Measurements from ENCODE around the gene CDKAL1. TPM values are rescaled to one million over a fixed set of nuclear protein-coding genes. Genes with fewer than 3 reads are reported as not detected.

CDKAL1 gene
- polyA plus RNA-seq, 4 donors: 18.7 to 20.2 (median 19.4) TPM

- DNase-seq (ENCODE audit: low read depth in 4 of 4, low spot score in 3 of 4): no peak
These were observed 607.5 kb downstream of the CDKAL1 start for GRCh38 chr6:21141616-21142303.

- DNase-seq (ENCODE audit: low read depth in 4 of 4, low spot score in 3 of 4): no peak
These were observed 608.5 kb downstream of the CDKAL1 start for GRCh38 chr6:21142741-21143140.

DNA sequence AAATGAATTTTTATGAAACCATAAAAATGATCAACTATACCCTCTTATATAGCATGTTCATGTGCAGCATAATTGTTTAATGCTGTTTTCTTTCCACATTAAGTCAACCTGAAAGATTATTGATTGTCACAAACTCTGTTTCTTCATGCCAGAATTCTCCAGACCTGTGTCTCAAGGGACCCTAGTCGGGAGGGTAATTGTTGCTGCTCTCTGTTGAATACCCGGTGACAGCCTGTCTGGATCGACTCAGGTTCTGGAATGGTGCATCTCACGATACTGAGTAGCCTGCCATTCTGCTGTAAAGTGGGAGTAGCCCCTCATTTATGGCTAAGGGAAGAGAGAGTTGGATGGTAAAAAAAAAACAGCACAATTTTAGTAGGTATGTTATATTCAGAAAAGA lies 609.4 kb downstream of the CDKAL1 start:
- DNase-seq (ENCODE audit: low read depth in 4 of 4, low spot score in 3 of 4): no peak

GRCh38 chr6:21144928-21145327 lies 610.7 kb downstream of the CDKAL1 start:
- no peak for DNase-seq (ENCODE audit: low read depth in 4 of 4, low spot score in 3 of 4)

GRCh38 chr6:21147995-21148394 lies 613.7 kb downstream of the CDKAL1 start:
- DNase-seq (ENCODE audit: low read depth in 4 of 4, low spot score in 3 of 4): no peak

GRCh38 chr6:21149470-21149869 lies 615.2 kb downstream of the CDKAL1 start:
- no peak for DNase-seq (ENCODE audit: low read depth in 4 of 4, low spot score in 3 of 4)

GRCh38 chr6:21150667-21151066 lies 616.4 kb downstream of the CDKAL1 start:
- no peak for DNase-seq (ENCODE audit: low read depth in 4 of 4, low spot score in 3 of 4)

DNA sequence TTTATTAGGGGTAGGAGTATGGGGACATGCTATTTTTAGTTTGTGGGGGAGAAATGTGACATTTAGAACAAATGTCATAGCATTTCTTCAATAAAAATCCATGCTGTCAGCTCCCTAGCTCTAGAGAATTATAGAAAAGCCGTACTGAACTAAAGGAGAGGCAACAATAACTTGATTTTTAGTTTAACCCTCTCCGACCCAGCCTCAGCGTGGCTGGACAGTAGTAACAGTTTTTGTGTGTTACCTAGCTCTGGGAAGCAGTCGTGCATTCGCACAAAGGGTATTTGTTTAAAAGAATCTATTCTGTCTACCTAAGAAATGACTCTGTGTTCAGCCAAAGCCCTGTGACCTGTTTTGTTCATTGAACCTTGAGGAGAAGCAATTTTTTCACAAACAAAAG lies 616.9 kb downstream of the CDKAL1 start:
- DNase-seq (ENCODE audit: low read depth in 4 of 4, low spot score in 3 of 4): no peak

DNA sequence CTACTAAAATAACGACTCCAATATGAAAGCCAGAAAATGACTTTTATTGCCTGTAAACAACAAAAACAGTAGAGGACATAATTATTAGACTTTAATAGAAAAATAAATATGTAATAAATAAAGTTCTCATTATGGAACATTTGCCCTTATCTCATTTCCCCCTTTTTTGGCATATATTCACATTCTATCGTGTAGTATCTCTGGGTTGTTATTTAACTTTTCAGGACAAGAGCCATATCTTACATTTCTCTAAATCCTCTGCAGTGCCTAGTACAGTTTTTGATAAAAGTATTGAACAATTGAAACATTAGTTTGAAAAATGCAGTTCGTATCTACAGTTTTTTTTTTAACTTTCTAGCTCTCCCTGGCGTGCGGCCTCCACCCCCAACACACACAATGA lies 617.3 kb downstream of the CDKAL1 start:
- no peak for DNase-seq (ENCODE audit: low read depth in 4 of 4, low spot score in 3 of 4)

GRCh38 chr6:21157186-21157929 lies 623.1 kb downstream of the CDKAL1 start:
- no peak for DNase-seq (ENCODE audit: low read depth in 4 of 4, low spot score in 3 of 4)

- no peak for DNase-seq (ENCODE audit: low read depth in 4 of 4, low spot score in 3 of 4)
These were observed 623.9 kb downstream of the CDKAL1 start for GRCh38 chr6:21158149-21158548.

DNA sequence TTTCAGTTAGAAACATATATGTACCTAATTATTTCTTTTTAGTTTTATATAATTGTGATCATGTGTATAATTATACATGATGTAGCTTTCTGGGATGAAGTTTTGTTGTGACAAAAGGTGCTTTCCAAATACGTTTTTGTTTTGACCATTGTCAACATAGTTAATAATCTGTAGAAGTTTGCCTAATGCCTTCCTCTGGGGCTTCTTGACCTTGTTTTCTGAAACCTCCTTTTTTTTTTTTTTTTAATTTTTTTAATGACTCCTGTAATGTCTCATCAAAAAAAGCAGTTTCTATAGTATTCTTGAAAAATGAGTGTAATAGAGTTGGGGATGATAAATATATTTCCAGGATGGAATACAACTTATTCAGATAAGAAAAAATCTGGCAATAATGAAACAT lies 624.6 kb downstream of the CDKAL1 start:
- DNase-seq (ENCODE audit: low read depth in 4 of 4, low spot score in 3 of 4): no peak

GRCh38 chr6:21159465-21159864 lies 625.2 kb downstream of the CDKAL1 start:
- no peak for DNase-seq (ENCODE audit: low read depth in 4 of 4, low spot score in 3 of 4)

DNA sequence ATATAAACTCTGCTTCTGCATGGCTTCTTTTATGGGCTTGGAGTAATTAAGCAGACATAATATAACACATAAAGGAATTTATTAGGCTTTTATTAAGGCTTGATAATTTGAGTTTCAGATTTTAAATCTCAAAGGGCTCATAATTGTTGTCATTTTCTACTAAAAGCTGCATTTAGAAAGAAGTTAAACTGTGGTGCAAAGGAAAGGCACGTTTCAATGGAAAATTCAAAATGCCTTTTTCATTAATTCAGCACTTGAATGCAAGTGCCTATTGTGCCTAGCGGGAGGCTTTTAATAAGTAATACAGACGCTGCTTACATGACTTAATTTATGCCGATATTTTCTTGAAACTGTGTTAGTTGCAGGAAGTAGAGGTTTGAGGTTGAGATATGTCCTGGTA lies 627.5 kb downstream of the CDKAL1 start:
- no peak for DNase-seq (ENCODE audit: low read depth in 4 of 4, low spot score in 3 of 4)

- no peak for DNase-seq (ENCODE audit: low read depth in 4 of 4, low spot score in 3 of 4)
These were observed 629.0 kb downstream of the CDKAL1 start for GRCh38 chr6:21163110-21163837.

- no peak for DNase-seq (ENCODE audit: low read depth in 4 of 4, low spot score in 3 of 4)
These were observed 629.6 kb downstream of the CDKAL1 start for GRCh38 chr6:21163838-21164180.

DNA sequence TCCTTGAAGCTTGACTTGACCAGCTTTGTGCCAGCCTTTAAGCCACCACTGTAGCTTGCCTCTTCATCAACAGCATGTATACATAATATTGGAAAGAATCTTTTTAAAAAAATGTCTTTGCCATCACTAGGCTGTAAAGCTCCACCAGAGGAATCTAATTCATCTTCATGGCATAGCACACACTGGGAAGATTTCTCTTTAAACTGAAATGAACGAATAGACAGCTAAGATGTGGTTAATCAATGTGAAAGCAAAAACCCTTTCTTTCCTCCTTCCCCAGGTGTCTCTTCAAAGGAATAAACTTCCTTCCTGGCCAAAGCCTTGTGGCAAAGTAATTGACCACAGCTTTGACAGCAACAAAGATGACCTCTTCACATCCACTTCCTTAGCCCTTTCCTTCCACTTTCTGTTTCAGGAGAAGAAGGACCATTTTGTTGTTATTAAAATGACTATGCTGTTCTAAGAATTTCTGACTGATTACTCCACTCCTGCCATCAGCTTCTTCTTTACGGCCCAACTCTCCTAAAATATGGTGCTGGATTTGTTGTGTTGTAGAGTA lies 630.6 kb downstream of the CDKAL1 start:
- no peak for DNase-seq (ENCODE audit: low read depth in 4 of 4, low spot score in 3 of 4)

GRCh38 chr6:21166754-21167153 lies 632.5 kb downstream of the CDKAL1 start:
- no peak for DNase-seq (ENCODE audit: low read depth in 4 of 4, low spot score in 3 of 4)

- no peak for DNase-seq (ENCODE audit: low read depth in 4 of 4, low spot score in 3 of 4)
These were observed 633.5 kb downstream of the CDKAL1 start for GRCh38 chr6:21167790-21168189.

DNA sequence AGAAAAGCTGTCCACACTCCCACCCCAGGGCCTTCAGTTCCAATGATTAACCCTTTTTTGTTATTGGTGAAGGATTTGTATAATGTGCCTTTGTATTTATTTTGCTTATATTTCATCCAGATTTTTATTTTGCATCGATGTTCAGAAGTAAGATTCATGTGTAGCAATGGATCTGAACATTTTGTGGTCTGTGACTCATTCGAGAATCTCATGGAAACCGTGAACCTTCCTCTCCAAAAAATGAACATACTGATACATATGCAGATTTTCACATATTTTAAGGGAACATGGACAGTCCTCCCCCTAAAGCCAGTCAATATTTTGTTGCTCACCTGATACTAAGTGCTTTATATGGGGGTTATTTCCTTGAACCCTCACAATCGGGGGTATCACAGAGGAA lies 637.5 kb downstream of the CDKAL1 start:
- no peak for DNase-seq (ENCODE audit: low read depth in 4 of 4, low spot score in 3 of 4)

DNA sequence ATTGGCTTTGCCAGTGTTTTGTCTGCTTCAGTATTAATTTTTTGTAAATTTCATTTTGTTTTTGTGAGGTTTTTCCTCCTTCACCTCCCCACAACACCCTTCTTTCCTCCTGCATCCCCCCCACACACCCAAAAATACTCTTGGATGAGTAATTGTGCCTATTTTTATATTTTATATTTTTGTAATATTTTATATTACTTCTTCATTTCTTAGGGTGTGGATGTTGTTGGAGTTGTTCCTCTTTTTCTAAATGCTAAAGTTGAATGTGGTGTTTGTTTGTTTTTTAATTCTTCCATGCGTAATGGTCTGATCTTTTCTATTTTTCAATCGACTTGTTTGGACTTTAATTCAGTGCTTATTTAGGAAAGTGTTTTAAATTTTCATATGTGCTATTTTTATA lies 638.8 kb downstream of the CDKAL1 start:
- DNase-seq (ENCODE audit: low read depth in 4 of 4, low spot score in 3 of 4): no peak

All from right renal pelvis (tissue), 4 donors.